Keratinocyte (primary cell): ENCODE results near the gene FHOD1. TPM values are rescaled to one million over a fixed set of nuclear protein-coding genes. Genes with fewer than 3 reads are reported as not detected.

Source experiments
- DNase-seq: peaks from one replicate; pipeline ENCODE4 v3.0.0-alpha.2; 2011; ENCODE audit warnings: low read depth, missing footprints, low spot score
- FAIRE-seq: peaks from 2 replicates; lab custom pipeline; 2011; peaks lifted over from hg19 to GRCh38; lab: Jason Lieb, UNC
- H2AFZ ChIP-seq: 2 replicates; pipeline ENCODE4 v1.6.0; 2012; ENCODE audit warnings: low read length, control low read depth, inconsistent platforms; ENCODE audit not compliant: control insufficient read depth
- H3K27ac ChIP-seq: 2 replicates; pipeline ENCODE4 v1.5.1; 2011; ENCODE audit warnings: low read length; ENCODE audit not compliant: control insufficient read depth, insufficient read depth
- H3K27me3 ChIP-seq: 3 replicates; pipeline ENCODE4 v1.6.0; 2011; ENCODE audit warnings: low read length; ENCODE audit not compliant: control insufficient read depth, insufficient read depth; ENCODE audit errors: extremely low read depth
- H3K36me3 ChIP-seq, 2 experiments: 2 replicates in 1 of 2; 3 replicates in 1 of 2; pipeline ENCODE4 v1.5.1; 2011; ENCODE audit warnings: low read length in 2 of 2, mild to moderate bottlenecking in 1 of 2; ENCODE audit not compliant: control insufficient read depth in 2 of 2, insufficient read depth in 2 of 2; ENCODE audit errors: extremely low read depth in 1 of 2
- H3K4me1 ChIP-seq: 3 replicates; pipeline ENCODE4 v1.5.1; 2011; ENCODE audit warnings: low read length; ENCODE audit not compliant: control insufficient read depth, insufficient read depth; ENCODE audit errors: extremely low read depth
- H3K4me2 ChIP-seq: 3 replicates; pipeline ENCODE4 v1.6.0; 2011; ENCODE audit warnings: low read depth, low read length; ENCODE audit not compliant: control insufficient read depth, insufficient read depth; ENCODE audit errors: extremely low read depth
- H3K4me3 ChIP-seq, 3 experiments: fragments of 200-600 bp in 1 of 3; sonication (generic) in 1 of 3; 2 replicates in 2 of 3; 3 replicates in 1 of 3; pipeline ENCODE4 v1.5.1; 2011 to 2016; ENCODE audit warnings: low read length in 3 of 3, mild to moderate bottlenecking in 3 of 3, control low read depth in 2 of 3, inconsistent platforms in 1 of 3, low read depth in 1 of 3, mixed read lengths in 1 of 3, mixed run types in 1 of 3, moderate library complexity in 1 of 3; ENCODE audit not compliant: control insufficient read depth in 2 of 3, insufficient read depth in 2 of 3; ENCODE audit errors: extremely low read depth in 1 of 3
- H3K79me2 ChIP-seq: 2 replicates; pipeline ENCODE4 v1.6.0; 2012; ENCODE audit warnings: low read length; ENCODE audit not compliant: control insufficient read depth, insufficient read depth
- H3K9ac ChIP-seq: 3 replicates; pipeline ENCODE4 v1.6.0; 2011; ENCODE audit warnings: low read length; ENCODE audit not compliant: control insufficient read depth, insufficient read depth; ENCODE audit errors: extremely low read depth
- H3K9me1 ChIP-seq: 3 replicates; pipeline ENCODE4 v1.6.0; 2011; ENCODE audit warnings: low read length; ENCODE audit not compliant: control insufficient read depth, insufficient read depth; ENCODE audit errors: extremely low read depth
- H3K9me3 ChIP-seq: 2 replicates; pipeline ENCODE4 v1.5.1; 2012; ENCODE audit warnings: low read depth, low read length; ENCODE audit not compliant: control insufficient read depth
- H4K20me1 ChIP-seq: 3 replicates; pipeline ENCODE4 v1.6.0; 2011; ENCODE audit warnings: low read length; ENCODE audit not compliant: control insufficient read depth, insufficient read depth; ENCODE audit errors: extremely low read depth
- CTCF ChIP-seq, 3 experiments: IDR thresholded peaks in 1 of 3; conservative IDR thresholded peaks in 1 of 3; optimal IDR thresholded peaks in 1 of 3; 2 replicates in 2 of 3; 3 replicates in 1 of 3; pipeline versions ENCODE3 to v1.5.1; 2011; ENCODE audit warnings: low read length in 3 of 3, mild to moderate bottlenecking in 3 of 3, moderate library complexity in 2 of 3, control low read depth in 1 of 3, inconsistent platforms in 1 of 3; ENCODE audit not compliant: insufficient read depth in 2 of 3; ENCODE audit errors: extremely low read depth in 1 of 3
- EZH2 ChIP-seq: IDR thresholded peaks from one replicate; pipeline ENCODE4 v1.6.1; 2012; ENCODE audit warnings: inconsistent platforms, mild to moderate bottlenecking, low read length, moderate library complexity
- dilution Hi-C: fragments of 300-500 bp; cut with MboI; formaldehyde crosslinking; loops from one replicate; pipeline ENCODE4 v1.7.0; 2020; ENCODE audit warnings: low sequenced_read_pairs; ENCODE audit not compliant: extremely low pct_ligation_motif_present
- polyA plus RNA-seq, 5 experiments: library from polyadenylated mRNA; depleted of rRNA in 3 of 5; stranded (reverse) in 3 of 5; stranded (forward) in 1 of 5; unstranded in 1 of 5; fragments of >200 nt; gene quantifications; 1 replicate in 1 of 5; 2 replicates in 3 of 5; 3 replicates in 1 of 5; pipeline versions ENCODE4 v1.2.1 to v1.2.3, GENCODE V29; 2011 to 2012; ENCODE audit warnings: missing spikeins in 2 of 5, low read depth in 1 of 5, low replicate concordance in 1 of 5

Gene FHOD1
- polyA plus RNA-seq, 1 donor (not counting 4 experiments of a cell fraction or from before 2014, with no cell fraction given): 29.4 TPM

- no peaks in the 10 kb centered on the region for H3K36me3 ChIP-seq
- H3K4me3 ChIP-seq: no peak overlapping the region
- H3K9me1 ChIP-seq: no peaks in the 10 kb centered on the region
- no peak overlapping the region for H3K27ac ChIP-seq
- no peak for DNase-seq
- dilution Hi-C loops: no loop called here
- no peaks in the 10 kb centered on the region for H4K20me1 ChIP-seq
- peaks cover 50% of the 10 kb centered on the region for H3K27me3 ChIP-seq
- peaks cover 6% of the 10 kb centered on the region for H3K4me1 ChIP-seq
- no peak for TF ChIP-seq CTCF (optimal IDR thresholded peaks at IDR 0.05 in 1 of 3, IDR thresholded peaks at IDR 0.05 in 1 of 3, conservative IDR thresholded peaks at IDR 0.05 in 1 of 3; ENCODE audit: extremely low read depth in 1 of 3, insufficient read depth in 2 of 3, low read length in 3 of 3)
- no peak for TF ChIP-seq EZH2
- H2AFZ ChIP-seq: no peak overlapping the region
- H3K4me2 ChIP-seq: no peak overlapping the region
- no peaks in the 10 kb centered on the region for H3K9me3 ChIP-seq
- H3K79me2 ChIP-seq: no peaks in the 10 kb centered on the region
- H3K9ac ChIP-seq: no peak overlapping the region
- FAIRE-seq: no peak
Observed at GRCh38 chr16:67283039-67283825, 36.0 kb upstream of the FHOD1 start.

- no peaks in the 10 kb centered on the region for H3K79me2 ChIP-seq
- peaks cover 50% of the 10 kb centered on the region for H3K27me3 ChIP-seq
- no peak for FAIRE-seq
- H3K27ac ChIP-seq: no peak overlapping the region
- H3K9me3 ChIP-seq: no peaks in the 10 kb centered on the region
- no peaks in the 10 kb centered on the region for H3K9me1 ChIP-seq
- H3K4me1 ChIP-seq: peaks cover 14% of the 10 kb centered on the region
- DNase-seq: no peak
- no peak overlapping the region for H3K4me2 ChIP-seq
- TF ChIP-seq EZH2 (no peak), CTCF (optimal IDR thresholded peaks at IDR 0.05 in 1 of 3, IDR thresholded peaks at IDR 0.05 in 1 of 3, conservative IDR thresholded peaks at IDR 0.05 in 1 of 3; ENCODE audit: extremely low read depth in 1 of 3, insufficient read depth in 2 of 3, low read length in 3 of 3) (no peak)
- no peaks in the 10 kb centered on the region for H3K36me3 ChIP-seq
- H3K9ac ChIP-seq: no peak overlapping the region
- no peak overlapping the region for H3K4me3 ChIP-seq
- no peaks in the 10 kb centered on the region for H4K20me1 ChIP-seq
- no peak overlapping the region for H2AFZ ChIP-seq
- dilution Hi-C loops: no loop called here
Observed at GRCh38 chr16:67282447-67282805, 35.1 kb upstream of the FHOD1 start.
